Measurements from ENCODE around the gene DUSP15. TPM values are rescaled to one million over a fixed set of nuclear protein-coding genes. Genes with fewer than 3 reads are reported as not detected.

The DUSP15 gene
- total RNA-seq, 2 donors from 2014 or later: not detected

DNA sequence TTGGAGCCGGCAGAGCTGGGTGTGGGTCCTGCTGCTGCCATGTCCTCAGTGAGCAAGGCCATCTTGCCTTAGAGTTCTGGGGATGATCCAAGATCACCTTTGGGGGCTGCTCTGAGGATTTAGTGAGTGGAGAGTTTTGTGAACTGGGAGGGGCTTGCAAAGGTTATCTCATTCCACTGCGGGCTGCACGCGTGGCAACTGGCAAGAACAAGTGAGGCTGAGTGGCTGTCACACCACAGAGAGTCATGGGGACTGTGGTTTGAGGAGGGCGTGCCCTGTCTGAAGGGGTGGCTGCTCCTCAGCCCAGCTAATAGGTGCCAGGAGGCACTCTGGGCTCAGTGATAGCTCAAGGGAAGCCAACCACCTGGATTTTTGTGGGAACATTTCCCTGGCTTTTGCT, 37.7 kb upstream of the DUSP15 start:
- ATAC-seq (no peak), DNase-seq (no peak)
- H3K9me3 ChIP-seq (ENCODE audit: control insufficient read depth, low read length, poor library complexity, severe bottlenecking): no peaks in the 10 kb centered on the region
- Mint-ChIP-seq H3K27ac (no peak overlapping the region), H3K4me3 (no peak overlapping the region), H3K27me3 (peaks cover 21% of the 10 kb centered on the region), H3K36me3 (ENCODE audit: low read depth) (peaks cover 3% of the 10 kb centered on the region), H3K4me1 (peaks cover 2% of the 10 kb centered on the region)

DNA sequence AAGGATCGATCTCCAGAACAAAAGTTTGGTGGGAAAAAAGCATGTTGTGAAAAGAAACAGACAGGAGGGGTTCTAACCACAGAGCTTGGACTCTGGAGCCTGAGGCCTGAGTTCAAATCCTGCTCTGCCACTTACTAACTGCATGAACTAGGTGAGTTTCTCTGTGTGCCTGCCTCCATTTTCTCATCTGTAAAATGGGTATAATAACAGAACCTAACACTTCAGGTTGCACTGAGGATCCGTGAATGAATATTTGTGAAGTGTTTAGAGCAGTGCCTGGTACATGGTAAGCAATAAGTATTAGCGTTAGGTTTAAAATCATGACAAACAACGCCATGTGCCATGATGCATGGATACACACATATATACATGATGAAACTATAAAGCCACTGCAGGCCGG, 36.7 kb upstream of the DUSP15 start:
- peaks cover 2% of the 10 kb centered on the region for H3K4me1 Mint-ChIP-seq
- H3K27me3 Mint-ChIP-seq: peaks cover 21% of the 10 kb centered on the region
- peaks cover 3% of the 10 kb centered on the region for H3K36me3 Mint-ChIP-seq (ENCODE audit: low read depth)
- no peak overlapping the region for H3K27ac Mint-ChIP-seq
- no peak overlapping the region for H3K4me3 Mint-ChIP-seq
- H3K9me3 ChIP-seq (ENCODE audit: control insufficient read depth, low read length, poor library complexity, severe bottlenecking): no peaks in the 10 kb centered on the region
- ATAC-seq (no peak), DNase-seq (no peak)

DNA sequence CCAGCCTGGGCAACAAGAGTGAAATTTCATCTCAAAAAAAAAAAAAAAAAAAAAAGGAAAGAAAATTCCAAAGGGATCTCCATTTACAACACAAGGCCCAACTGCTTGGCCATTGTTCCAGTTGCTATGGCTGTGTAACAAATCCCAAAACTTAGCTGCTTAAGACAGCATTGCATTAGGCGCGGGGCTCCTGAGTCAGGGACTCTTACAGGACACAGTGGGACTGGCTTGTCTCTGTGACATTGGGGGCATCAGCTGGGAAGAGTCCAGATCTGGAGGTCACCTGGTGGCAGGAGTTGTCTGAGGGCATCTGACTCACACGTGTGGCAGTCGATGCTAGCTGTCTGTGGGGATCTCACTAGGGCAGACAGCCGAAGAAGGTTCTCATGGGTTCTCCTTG, 35.7 kb upstream of the DUSP15 start:
- DNase-seq (no peak), ATAC-seq (no peak)
- Mint-ChIP-seq H3K27me3 (peaks cover 21% of the 10 kb centered on the region), H3K4me1 (peaks cover 2% of the 10 kb centered on the region), H3K27ac (no peak overlapping the region), H3K4me3 (no peak overlapping the region), H3K36me3 (ENCODE audit: low read depth) (peaks cover 3% of the 10 kb centered on the region)
- no peaks in the 10 kb centered on the region for H3K9me3 ChIP-seq (ENCODE audit: control insufficient read depth, low read length, poor library complexity, severe bottlenecking)

DNA sequence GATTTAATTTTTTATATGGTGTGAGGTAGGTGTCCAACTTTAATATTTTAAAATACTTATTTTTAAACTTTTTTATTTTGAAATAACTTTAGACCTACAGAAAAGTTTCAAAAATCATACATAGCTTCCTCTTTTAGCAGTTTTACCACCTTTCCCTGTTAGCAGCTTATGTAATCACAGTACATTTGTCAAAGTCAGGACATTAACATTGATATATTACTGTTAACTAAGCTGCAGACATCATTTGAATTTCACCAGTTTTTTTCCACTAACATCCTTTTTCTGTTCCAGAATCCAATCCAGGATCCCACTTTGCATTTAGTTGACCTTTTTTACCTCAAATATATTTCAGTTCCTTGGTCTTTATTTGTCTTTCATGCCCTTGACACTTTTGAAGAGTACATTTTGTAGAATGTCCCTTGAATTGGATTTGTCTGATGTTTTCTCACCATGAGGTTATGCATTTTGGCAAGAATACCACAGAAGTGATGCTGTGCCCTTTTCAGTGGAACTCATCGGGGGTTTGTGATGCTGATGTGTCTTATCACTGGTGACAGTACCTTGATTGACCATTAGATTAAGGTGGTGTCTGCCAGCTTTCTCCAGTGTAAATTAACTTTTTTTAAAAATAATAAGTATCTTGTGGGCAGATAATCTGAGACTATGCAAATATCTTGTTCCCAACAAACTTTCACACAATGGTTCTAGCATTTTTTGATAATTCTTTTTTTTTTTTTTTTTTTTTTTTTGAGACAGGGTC, 33.5 kb upstream of the DUSP15 start:
- H3K27ac Mint-ChIP-seq: no peak overlapping the region
- H3K27me3 Mint-ChIP-seq: peaks cover 24% of the 10 kb centered on the region
- H3K36me3 Mint-ChIP-seq (ENCODE audit: low read depth): peaks cover 5% of the 10 kb centered on the region
- H3K9me3 ChIP-seq (ENCODE audit: control insufficient read depth, low read length, poor library complexity, severe bottlenecking): no peaks in the 10 kb centered on the region
- H3K4me3 Mint-ChIP-seq: no peak overlapping the region
- ATAC-seq (no peak), DNase-seq (no peak)
- H3K4me1 Mint-ChIP-seq: peaks cover 2% of the 10 kb centered on the region

DNA sequence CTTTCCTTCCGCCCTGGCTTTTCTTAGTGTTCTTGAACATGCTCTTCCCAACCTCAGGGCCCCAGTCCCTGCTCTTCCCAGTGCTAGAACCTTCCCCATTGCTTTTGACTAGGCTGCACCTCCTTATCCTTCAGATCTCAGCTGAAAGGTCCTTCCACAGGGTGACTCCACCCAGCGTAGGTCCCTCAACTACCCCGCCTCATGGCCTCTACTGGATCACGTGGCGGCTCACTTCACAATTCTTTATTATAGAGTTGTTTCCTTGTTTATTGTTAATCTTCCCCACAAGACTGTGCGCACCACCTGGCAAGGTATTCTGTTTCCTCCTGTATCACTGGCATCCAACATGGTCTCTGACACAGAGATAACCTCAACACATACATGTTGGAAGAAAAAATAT, 31.3 kb upstream of the DUSP15 start:
- H3K36me3 Mint-ChIP-seq (ENCODE audit: low read depth): peaks cover 2% of the 10 kb centered on the region
- peaks cover 30% of the 10 kb centered on the region for H3K27me3 Mint-ChIP-seq
- no peak for DNase-seq
- H3K4me3 Mint-ChIP-seq: no peak overlapping the region
- H3K4me1 Mint-ChIP-seq: no peaks in the 10 kb centered on the region
- H3K27ac Mint-ChIP-seq: no peak overlapping the region
- no peak for ATAC-seq
- H3K9me3 ChIP-seq (ENCODE audit: control insufficient read depth, low read length, poor library complexity, severe bottlenecking): no peaks in the 10 kb centered on the region

- DNase-seq (no peak), ATAC-seq (no peak)
- no peak overlapping the region for H3K4me3 Mint-ChIP-seq
- H3K36me3 Mint-ChIP-seq (ENCODE audit: low read depth): peaks cover 2% of the 10 kb centered on the region
- peaks cover 45% of the 10 kb centered on the region for H3K27me3 Mint-ChIP-seq
- peaks cover 2% of the 10 kb centered on the region for H3K4me1 Mint-ChIP-seq
- no peaks in the 10 kb centered on the region for H3K9me3 ChIP-seq (ENCODE audit: control insufficient read depth, low read length, poor library complexity, severe bottlenecking)
- H3K27ac Mint-ChIP-seq: no peak overlapping the region
Observed at GRCh38 chr20:31897541-31897940, 27.2 kb upstream of the DUSP15 start.

DNA sequence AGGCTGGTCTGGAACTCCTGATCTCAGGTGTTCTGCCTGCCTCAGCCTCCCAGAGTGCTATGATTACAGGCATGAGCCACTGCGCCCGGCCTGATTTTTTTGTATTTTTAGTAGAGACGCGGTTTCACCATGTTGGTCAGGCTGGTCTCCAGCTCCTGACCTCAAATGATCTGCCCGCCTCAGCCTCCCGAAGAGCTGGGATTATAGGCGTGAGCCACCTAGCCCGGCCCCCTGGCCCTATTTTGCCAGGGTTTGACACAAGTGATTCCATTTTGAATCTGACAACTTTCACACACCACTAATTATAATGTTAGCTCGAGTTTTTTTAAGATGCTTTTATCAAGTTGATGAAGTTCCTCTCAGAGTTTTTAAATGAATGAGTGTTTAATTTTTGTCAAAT, 25.7 kb upstream of the DUSP15 start:
- H3K27me3 Mint-ChIP-seq: peaks cover 48% of the 10 kb centered on the region
- ATAC-seq (no peak), DNase-seq (no peak)
- H3K36me3 Mint-ChIP-seq (ENCODE audit: low read depth): peaks cover 2% of the 10 kb centered on the region
- H3K9me3 ChIP-seq (ENCODE audit: control insufficient read depth, low read length, poor library complexity, severe bottlenecking): no peaks in the 10 kb centered on the region
- H3K4me1 Mint-ChIP-seq: peaks cover 2% of the 10 kb centered on the region
- no peak overlapping the region for H3K27ac Mint-ChIP-seq
- H3K4me3 Mint-ChIP-seq: no peak overlapping the region

DNA sequence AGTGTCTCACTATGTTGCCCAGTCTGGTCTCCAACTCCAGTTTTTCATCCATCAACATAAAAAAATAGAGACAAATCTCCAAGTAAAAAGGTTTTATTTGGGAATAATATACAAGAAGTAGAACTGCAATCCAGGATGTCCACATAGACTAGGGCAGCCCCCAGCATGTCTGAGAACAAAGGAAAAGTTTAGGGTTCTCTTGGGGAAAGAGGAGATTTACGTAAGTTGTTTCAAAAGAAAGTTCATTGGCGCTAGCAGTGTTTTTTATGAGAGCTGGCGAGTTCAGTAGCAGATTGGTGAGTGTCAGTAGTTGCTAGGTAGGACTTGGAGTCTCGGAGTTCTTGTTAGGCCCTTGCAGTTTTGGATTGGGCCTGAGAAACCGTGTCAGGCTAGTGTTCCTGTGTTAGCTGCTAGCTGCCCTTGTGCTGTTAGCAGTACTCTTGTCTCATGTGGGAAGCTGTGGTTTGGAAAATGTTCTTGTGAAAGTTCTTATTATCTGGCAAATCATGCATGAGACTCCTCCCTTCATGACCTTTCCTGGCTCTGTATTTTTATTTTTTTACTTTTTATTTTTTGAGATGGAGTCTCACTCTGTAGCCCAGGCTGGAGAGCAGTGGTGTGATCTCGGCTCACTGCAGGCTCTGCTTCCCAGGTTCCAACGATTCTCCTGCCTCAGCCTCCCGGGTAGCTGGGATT, 24.8 kb upstream of the DUSP15 start:
- H3K9me3 ChIP-seq (ENCODE audit: control insufficient read depth, low read length, poor library complexity, severe bottlenecking): no peaks in the 10 kb centered on the region
- no peaks in the 10 kb centered on the region for H3K36me3 Mint-ChIP-seq (ENCODE audit: low read depth)
- H3K27me3 Mint-ChIP-seq: peaks cover 48% of the 10 kb centered on the region
- peak; percentile 79 for ATAC-seq
- no peak overlapping the region for H3K27ac Mint-ChIP-seq
- peaks cover 2% of the 10 kb centered on the region for H3K4me1 Mint-ChIP-seq
- no peak overlapping the region for H3K4me3 Mint-ChIP-seq
- DNase-seq: no peak

GRCh38 chr20:31890646-31891045, 20.3 kb upstream of the DUSP15 start:
- Mint-ChIP-seq H3K4me3 (no peak overlapping the region), H3K27ac (no peak overlapping the region)

DNA sequence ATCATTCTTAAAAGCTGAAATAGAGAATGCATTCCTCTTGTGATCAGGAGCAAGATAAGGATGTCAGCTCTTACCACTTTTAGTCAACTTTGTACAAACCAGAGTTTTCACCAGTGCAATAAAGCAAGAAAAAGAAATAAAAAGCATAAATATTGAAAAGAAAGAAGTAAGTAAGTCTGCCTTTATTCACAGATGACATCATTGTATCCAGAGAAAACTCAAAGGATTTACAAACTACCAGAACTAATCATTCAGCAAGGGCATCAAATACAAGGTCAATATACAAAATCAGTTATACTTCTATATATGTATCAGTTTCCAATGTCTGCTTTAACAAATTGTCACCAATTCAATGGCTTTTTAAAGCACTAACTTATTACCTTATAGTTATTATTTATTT, 13.5 kb upstream of the DUSP15 start:
- peaks cover 2% of the 10 kb centered on the region for H3K36me3 Mint-ChIP-seq (ENCODE audit: low read depth)
- H3K4me1 Mint-ChIP-seq: peaks cover 8% of the 10 kb centered on the region
- peaks cover 21% of the 10 kb centered on the region for H3K27me3 Mint-ChIP-seq

More at GRCh38 chr20:31890646-31891045, 20.3 kb upstream of the DUSP15 start:
- Mint-ChIP-seq H3K4me1 (peaks cover 2% of the 10 kb centered on the region), H3K36me3 (ENCODE audit: low read depth) (no peaks in the 10 kb centered on the region), H3K27me3 (peaks cover 28% of the 10 kb centered on the region)
- ATAC-seq (no peak), DNase-seq (no peak)
- no peaks in the 10 kb centered on the region for H3K9me3 ChIP-seq (ENCODE audit: control insufficient read depth, low read length, poor library complexity, severe bottlenecking)

DNA sequence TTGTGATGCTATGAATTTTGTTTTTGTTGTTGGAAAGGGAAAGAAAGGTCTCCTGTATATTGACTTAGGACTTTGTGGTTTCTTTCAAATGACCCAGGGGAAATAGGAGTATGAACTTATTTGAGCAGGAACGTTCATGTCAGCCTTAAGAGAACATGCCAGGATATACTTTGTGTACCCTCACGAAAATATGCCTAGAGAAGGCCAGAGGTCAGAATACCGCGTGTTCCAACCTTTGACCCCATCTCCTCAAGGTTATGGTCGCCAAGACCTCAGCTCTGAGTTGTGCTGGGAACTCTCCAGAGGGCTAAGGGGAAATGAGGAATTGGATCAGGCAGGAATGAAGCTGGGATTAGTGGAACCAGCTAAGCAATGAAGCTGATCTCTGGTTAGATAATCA, 11.6 kb upstream of the DUSP15 start:
- H3K27me3 Mint-ChIP-seq: peaks cover 15% of the 10 kb centered on the region
- no peak overlapping the region for H3K4me3 Mint-ChIP-seq
- peaks cover 8% of the 10 kb centered on the region for H3K4me1 Mint-ChIP-seq
- H3K9me3 ChIP-seq (ENCODE audit: control insufficient read depth, low read length, poor library complexity, severe bottlenecking): no peaks in the 10 kb centered on the region
- no peak for ATAC-seq
- no peak for DNase-seq
- H3K27ac Mint-ChIP-seq: no peak overlapping the region
- H3K36me3 Mint-ChIP-seq (ENCODE audit: low read depth): peaks cover 2% of the 10 kb centered on the region

More for the DNA sequence above, 13.5 kb upstream of the DUSP15 start:
- H3K9me3 ChIP-seq (ENCODE audit: control insufficient read depth, low read length, poor library complexity, severe bottlenecking): no peaks in the 10 kb centered on the region
- ATAC-seq (no peak), DNase-seq (no peak)
- Mint-ChIP-seq H3K27ac (no peak overlapping the region), H3K4me3 (no peak overlapping the region)

DNA sequence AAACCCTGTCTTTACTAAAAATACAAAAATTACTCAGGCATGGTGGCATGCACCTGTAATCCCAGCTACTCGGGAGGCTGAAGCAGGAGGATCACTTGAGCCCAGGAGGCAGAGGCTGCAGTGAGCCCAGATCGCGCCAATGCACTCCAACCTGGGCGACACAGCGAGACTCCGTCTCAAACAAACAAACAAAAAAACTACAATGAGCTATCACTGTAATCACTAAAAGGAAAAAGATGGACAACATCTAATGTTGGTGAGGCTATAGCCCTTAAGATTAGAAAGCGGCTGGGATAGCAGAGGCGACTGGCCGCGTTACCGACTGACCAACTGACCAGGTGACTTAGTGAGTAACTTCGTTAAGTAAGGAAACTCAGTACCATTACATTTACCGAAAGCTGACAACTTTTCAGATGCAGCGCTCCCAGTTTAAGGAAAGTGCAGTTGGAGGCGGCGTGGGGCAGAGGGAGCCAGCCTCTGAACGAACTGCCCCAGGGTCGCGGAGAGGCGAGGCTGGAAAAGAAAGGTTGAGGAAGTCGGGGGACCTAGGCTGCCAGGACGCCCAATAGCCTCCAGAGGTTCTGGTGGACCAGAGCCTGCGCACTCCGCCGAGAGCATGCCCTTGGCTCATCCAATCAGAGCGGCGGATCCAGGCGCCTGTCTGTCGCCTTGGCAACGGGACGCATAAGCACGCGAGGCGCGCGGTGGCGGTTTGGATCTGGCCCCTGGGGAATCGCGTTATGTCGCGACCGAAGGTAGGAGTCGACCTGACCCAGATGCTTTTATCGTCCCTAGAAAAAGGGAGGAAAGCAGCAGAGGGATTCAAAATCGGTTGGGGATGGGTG, 9.0 kb upstream of the DUSP15 start:
- H3K4me1 Mint-ChIP-seq: peaks cover 10% of the 10 kb centered on the region
- peaks cover 16% of the 10 kb centered on the region for H3K27me3 Mint-ChIP-seq
- peak; percentile 61 to 66 (median 63) for DNase-seq
- peak; percentile 91 for ATAC-seq
- peak overlapping the region; percentile 92 for H3K4me3 Mint-ChIP-seq
- no peaks in the 10 kb centered on the region for H3K9me3 ChIP-seq (ENCODE audit: control insufficient read depth, low read length, poor library complexity, severe bottlenecking)
- peaks cover 2% of the 10 kb centered on the region for H3K36me3 Mint-ChIP-seq (ENCODE audit: low read depth)
- peak overlapping the region; percentile 74 for H3K27ac Mint-ChIP-seq

DNA sequence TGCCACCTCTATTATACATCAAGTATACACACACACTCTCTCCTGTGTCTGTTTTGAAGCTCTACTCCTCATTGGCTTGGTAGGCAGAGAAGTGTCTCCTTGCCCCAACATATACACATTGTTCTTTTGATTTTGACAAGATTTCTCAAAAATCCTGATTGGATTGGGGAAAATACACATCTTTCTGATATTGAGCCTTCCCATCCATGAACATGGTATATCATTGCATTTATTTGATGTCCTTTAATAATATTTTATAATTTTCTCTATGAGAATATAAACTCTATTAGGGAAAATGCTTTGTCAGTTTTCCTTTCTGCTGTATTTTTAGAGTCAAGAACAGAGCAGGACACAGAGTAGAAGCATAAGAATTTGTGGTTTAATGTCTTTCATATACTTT, 7.4 kb upstream of the DUSP15 start:
- no peak for DNase-seq
- H3K27ac Mint-ChIP-seq: no peak overlapping the region
- H3K9me3 ChIP-seq (ENCODE audit: control insufficient read depth, low read length, poor library complexity, severe bottlenecking): no peaks in the 10 kb centered on the region
- peaks cover 31% of the 10 kb centered on the region for H3K27me3 Mint-ChIP-seq
- H3K36me3 Mint-ChIP-seq (ENCODE audit: low read depth): peaks cover 2% of the 10 kb centered on the region
- peaks cover 10% of the 10 kb centered on the region for H3K4me1 Mint-ChIP-seq
- H3K4me3 Mint-ChIP-seq: no peak overlapping the region
- ATAC-seq: no peak
